ENCODE results near the gene USP2.

The USP2 gene, protein sequence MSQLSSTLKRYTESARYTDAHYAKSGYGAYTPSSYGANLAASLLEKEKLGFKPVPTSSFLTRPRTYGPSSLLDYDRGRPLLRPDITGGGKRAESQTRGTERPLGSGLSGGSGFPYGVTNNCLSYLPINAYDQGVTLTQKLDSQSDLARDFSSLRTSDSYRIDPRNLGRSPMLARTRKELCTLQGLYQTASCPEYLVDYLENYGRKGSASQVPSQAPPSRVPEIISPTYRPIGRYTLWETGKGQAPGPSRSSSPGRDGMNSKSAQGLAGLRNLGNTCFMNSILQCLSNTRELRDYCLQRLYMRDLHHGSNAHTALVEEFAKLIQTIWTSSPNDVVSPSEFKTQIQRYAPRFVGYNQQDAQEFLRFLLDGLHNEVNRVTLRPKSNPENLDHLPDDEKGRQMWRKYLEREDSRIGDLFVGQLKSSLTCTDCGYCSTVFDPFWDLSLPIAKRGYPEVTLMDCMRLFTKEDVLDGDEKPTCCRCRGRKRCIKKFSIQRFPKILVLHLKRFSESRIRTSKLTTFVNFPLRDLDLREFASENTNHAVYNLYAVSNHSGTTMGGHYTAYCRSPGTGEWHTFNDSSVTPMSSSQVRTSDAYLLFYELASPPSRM

DNA sequence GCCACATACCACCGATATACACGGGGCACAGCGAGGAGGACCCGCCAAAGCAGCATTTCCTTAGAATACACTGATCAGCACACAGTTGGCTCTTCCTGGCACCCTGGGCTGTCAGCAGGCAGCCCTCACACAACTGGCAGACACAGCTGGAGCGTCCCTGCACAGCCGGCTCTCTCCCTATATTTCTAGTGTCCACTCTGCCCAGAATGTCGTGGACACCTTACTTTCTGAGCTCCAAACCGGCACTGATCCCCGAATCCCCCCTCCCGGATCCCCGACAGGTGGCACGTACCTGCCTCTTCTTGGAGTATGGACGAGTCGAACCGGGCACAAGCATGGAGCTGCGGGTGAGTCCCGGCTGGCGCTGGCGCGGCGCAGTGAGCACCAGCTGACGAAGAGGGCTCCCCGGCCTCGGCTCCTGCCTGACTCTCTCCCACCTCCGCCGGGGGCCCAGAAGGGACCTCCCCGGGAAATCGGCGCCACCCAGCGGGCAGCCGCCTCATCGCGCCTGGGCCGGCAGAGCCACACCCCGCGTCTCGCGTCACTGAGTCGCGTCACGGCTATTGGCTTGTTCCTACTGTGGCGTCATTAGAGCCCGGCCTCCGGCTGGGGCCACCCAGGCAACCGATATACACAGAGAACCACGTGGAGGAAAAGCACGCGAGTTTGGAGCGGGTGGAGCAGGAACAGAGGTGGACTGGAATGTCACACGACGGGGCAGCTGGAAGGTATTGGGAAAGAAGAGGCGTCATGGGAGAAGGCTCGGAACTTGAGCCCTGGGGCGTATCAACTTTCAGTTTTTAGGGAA, at the start of gene USP2:
TSS of gene USP2 (minus strand) at position 510 of the 808 bp plus-strand sequence. CDS start 8,210 bp downstream, outside the sequence.
- DNase-seq, result peak; percentile 85

GRCh38 chr11:119427279-119427678, 45.8 kb upstream of the USP2 start:
- no peak for DNase-seq

GRCh38 chr11:119426142-119426541, 44.7 kb upstream of the USP2 start:
- DNase-seq, result no peak

DNA sequence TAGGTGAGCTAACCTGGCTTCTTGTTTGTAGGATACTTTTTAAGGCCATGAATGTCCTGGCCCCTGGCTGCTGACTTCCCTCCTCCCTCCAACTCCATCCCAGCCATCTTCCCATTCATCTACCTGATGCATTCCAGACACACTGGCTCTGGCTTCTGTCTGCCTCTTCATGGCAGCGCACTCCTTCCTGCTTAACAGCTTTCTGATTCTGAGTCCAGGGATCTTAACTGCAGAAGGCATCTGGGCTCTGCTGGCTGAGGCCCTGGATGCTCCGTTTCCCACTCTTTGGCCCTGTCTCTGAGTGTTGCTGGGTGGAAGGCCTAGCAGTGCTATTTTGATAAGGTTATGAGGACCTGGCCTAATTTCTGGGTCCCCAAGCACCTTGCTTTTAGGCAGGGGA, 43.3 kb upstream of the USP2 start:
- no peak for DNase-seq

DNA sequence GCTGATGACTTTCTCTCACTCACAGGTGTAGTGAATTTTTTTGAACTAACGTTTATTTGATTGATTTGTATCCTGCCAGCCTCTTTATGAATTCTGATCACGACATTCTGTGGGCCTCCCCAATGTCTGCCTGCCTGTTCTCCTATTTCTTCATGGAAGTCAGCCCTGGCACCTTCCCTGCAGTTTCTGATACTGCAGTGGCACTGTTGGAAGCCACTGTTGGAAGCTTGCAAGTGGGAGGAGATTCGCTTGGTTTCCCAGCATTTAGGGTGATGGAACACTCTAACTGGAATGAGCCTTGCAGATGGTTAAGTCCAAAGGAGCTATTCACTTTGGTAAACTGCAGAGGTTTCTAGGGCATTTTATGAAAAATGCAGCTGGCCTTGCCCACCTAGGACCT, 42.8 kb upstream of the USP2 start:
- no peak for DNase-seq

DNA sequence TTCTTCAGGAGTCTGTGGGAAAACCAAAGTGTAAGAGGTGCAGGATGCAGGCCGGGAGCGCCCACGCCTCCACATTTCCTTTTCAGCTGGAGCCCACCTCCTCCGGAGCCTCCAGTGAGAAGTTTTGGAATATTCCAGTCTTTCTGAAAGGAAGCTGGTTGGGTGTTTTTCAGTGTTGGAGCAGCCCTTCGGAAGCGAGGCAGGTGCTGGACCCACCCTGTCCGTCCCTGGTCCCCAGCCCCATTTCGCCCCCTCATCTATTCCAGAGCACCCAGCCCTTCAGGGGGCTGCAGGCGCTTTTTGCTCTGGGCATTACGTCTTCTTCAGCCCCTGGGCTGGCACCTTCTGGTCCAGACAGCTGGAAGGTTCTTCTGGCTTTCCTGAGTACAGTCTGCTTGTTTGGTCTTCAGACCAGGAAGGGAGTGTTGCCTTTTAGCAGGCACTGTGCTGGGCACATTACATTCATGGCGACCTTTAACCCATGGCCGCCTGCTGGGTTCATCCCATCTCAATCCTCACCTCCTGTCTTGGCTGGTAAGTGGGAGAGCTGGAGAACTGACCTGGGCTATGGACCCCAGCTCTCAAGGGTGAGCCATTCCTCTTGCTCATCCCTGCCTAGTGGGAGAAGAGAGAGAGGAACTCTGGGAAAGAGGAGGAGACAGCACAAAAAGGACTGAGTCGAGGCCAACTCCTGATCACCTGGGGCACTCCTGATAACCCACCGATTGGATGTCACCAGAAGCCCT, 42.2 kb upstream of the USP2 start:
- DNase-seq, result no peak

GRCh38 chr11:119422809-119423508, 41.5 kb upstream of the USP2 start, which contains the start of gene THY1:
Gene THY1 (minus strand): TSS chr11:119423172. CDS start chr11:119420905, 2,267 bp downstream.
- no peak for DNase-seq

DNA sequence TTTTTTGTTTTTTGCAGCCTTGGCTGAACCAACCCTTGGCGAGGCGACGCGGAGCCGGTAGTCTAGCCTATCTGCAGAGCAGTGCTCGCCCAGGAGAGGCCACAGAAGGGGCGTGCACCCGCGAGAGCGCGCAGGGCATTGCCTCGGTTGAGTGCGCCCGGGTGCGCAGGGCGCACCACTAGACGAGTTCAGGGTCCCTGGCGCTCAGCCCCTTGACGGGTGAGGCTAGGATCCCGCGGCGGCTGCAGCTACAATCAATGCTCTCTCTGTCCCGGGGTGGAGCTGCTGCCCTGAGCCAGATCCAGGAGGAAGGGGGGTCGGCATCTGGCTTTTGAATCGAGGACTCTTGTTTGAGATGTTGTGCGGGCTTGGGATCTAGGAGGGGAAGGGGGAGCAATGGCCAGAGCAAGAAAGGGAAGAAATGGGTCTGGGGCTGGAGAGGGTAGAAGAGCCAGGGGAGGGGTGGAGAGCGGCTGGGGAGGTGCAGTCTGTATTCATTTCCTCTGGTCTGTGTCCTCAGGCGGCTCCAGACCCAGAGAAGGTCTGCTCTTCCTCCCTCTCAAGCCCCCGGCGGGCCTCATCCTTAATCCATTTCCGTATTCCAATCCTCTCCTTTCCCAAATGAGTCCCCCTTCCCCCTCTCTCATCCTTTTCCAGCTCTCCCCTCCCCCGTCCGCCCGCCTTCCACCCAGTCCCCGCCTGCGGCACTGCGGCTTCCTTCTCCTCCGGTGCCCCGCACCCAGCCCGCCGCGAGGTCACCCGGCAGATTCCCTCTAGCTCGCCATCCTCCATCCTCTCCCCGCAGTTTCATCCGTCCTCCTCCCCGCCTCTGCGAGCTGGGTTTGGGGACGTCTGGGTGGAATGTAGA, 40.7 kb upstream of the USP2 start:
- DNase-seq, result no peak

DNA sequence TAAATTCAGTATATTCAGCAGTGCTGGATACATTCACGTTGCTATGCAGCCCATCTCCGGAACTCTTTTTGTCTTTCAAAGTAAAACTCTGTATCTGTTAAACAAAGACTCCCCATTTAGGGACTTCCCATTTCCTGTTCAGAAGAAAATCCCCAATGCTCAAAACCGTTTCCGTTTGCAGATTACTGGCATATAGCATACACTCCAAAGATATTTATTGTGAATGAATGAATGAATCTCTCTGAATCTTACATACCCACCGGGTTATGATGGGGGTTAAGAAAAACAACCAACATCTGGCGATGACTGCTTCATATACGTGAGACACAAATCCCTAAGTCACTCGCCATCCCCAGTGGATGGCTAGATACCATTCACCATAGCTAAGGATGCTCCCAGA, 39.9 kb upstream of the USP2 start:
- DNase-seq, result no peak

DNA sequence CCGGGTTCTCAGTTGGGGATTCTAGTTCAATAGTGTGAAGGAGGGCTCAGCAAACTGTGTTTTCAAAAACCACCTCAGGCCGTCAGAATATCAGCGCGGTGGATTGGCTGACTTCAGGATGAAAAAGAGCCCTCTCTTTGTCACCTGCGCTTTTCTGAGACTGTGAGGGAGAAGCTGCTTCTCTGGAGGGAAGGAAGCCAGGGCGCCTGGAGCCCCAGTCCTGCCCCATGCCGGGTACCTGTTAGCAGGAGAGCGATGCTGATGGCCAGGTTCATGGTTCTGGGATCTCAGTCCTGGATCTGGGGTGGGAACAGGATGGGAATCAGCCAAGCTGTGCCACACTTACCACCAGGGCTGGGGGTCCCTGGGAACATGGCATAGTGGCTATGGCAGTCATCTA, 39.1 kb upstream of the USP2 start:
- DNase-seq, result no peak

GRCh38 chr11:119419834-119420492, 38.5 kb upstream of the USP2 start:
- no peak for DNase-seq

- DNase-seq, result no peak
These were observed 37.8 kb upstream of the USP2 start for GRCh38 chr11:119419246-119419645.

- no peak for DNase-seq
These were observed 37.3 kb upstream of the USP2 start for GRCh38 chr11:119418759-119419158.

- no peak for DNase-seq
These were observed 36.4 kb upstream of the USP2 start for GRCh38 chr11:119417726-119418540.

DNA sequence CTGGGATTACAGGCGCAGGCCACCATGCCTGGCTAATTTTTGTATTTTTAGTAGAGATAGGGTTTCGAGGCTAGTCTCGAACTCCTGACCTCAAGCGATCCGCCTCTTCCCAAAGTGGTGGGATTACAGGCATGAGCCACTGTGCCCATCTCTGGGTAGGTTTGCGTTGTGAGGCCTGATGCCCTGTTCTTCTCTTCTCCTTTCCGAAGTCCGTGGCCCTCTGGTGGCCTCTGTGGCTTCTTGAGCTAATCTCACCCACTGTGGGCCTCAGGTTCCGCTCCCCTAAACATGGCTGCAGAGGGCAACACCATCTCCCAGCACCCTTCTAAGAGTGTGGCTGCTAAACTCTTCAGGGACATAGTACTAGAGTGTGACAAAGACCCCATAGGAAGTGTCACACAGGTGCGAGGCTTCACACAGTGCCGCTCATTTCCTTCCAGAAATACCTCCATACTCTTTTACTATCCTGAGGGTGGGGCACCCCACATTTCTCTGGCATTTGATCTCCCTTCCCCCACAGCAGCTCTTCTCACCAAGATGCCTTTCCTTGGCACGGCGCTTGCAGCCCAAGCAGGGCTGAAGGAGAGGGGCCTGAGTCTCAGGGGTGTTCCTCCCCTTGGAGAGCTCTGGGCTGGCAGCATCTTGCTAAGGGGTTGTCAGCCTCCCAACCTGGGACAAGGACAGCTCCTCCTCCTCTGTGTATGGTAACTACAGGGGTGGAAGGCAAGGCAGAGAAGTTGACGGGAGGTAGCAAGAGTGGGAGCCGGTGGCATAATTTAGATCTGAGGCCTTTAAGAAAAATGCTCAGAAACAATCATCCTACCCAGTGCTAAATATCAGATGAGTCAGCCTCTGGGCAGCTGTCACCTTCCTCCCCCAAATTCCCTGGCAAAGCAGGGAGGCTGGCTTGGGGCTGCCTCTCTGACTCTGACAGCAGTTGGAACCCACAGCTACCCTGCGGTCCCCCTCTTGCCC, 35.4 kb upstream of the USP2 start:
- no peak for DNase-seq

DNA sequence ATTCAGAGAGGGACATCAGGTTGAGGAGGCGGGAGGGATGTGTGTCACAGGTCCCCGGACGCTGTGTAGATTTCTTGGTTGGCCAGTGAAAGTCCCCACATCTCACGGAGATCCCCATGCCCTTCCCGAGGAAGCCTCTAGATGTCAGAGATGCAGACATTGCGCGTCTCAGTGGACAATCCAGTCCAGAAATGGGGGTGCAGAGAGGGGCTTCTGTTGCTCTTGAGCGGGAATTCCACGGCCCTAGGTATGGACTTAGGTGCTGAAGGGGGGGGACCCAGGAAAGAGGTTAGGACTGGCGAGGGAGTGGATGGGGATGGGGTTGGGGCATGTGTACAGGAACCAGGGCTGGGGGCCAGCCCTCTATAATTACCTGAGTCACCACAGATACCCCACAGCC, 34.5 kb upstream of the USP2 start:
- no peak for DNase-seq

DNA sequence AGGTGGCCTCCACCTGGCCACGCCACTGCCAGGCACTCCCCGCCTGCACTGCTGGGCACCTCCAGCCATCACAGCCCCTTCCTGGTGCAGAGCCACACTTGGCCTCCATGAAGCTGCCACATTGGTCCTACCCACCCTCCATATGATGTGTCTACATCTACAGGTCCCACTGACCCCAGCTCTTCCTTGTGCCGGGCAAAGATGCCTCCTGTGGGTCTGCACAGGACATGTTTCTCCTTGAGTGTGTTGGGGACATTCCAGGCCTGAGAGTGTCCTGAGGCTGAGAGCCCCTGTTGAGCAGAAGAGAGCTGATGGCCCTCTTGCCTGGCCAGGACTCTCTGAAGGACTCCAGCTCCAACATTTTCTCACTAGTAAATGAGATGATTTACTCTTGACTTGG, 34.0 kb upstream of the USP2 start:
- no peak for DNase-seq

DNA sequence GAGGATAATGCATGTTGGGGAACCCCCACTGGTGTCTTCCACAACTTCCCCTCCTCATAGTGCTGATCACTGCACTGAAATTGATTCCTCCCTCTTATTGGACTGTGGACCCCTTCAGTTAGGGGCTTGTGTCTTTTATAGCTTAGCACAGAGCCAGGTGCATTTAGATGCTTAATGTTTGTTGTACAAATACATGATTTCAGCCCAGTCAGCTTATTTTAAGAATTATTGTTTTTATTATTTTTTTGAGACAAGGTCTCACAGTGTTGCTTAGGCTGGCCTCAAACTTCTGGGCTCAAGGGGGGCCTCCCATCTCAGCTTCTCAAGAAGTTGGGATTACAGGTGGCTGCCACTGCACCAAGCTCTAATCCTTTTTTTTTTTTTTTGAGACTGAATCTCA, 33.2 kb upstream of the USP2 start:
- no peak for DNase-seq

GRCh38 chr11:119414321-119414720, 32.8 kb upstream of the USP2 start:
- no peak for DNase-seq

Measured in NCI-H2171 treated with DMSO at 0.1 percent for 48 hours (cell line).